ENCODE measurements around the gene ARRDC3. TPM values are rescaled to one million over a fixed set of nuclear protein-coding genes. Genes with fewer than 3 reads are reported as not detected.
"Not testable (repeated sequence)": the region's sequence is repeated elsewhere in the genome, so short reads cannot be mapped to it uniquely, and the experiment has no call there.

Gene ARRDC3
- total RNA-seq, 1 donor from 2014 or later: 178 TPM

GRCh38 chr5:91366551-91366950 is 16.6 kb downstream of the ARRDC3 start:
- ATAC-seq (no peak), DNase-seq (ENCODE audit: low spot score) (no peak)
- intact Hi-C loops (cut with DNase I): no loop called here

- intact Hi-C loops (cut with DNase I): no loop called here
- no peak for DNase-seq (ENCODE audit: low spot score)
- no peak for ATAC-seq
Observed at GRCh38 chr5:91365498-91365897, 17.6 kb downstream of the ARRDC3 start.

- ATAC-seq (no peak), DNase-seq (ENCODE audit: low spot score) (no peak)
- intact Hi-C loops (cut with DNase I): no loop called here
Observed at GRCh38 chr5:91362935-91363334, 20.2 kb downstream of the ARRDC3 start.

- DNase-seq (ENCODE audit: low spot score): no peak
- no peak for ATAC-seq
- intact Hi-C loops (cut with DNase I): no loop called here
Observed at GRCh38 chr5:91361790-91362189, 21.3 kb downstream of the ARRDC3 start.

GRCh38 chr5:91361055-91361701 is 21.9 kb downstream of the ARRDC3 start:
- no peak for ATAC-seq
- intact Hi-C loops (cut with DNase I): no loop called here
- DNase-seq (ENCODE audit: low spot score): no peak

GRCh38 chr5:91359962-91360609 is 23.0 kb downstream of the ARRDC3 start:
- intact Hi-C loops (cut with DNase I): no loop called here
- ATAC-seq (no peak), DNase-seq (ENCODE audit: low spot score) (no peak)

- ATAC-seq: no peak
Observed at GRCh38 chr5:91357806-91358205, 25.3 kb downstream of the ARRDC3 start.

GRCh38 chr5:91357012-91357634 is 26.0 kb downstream of the ARRDC3 start:
- intact Hi-C loops (cut with DNase I): no loop called here
- DNase-seq (ENCODE audit: low spot score): no peak
- no peak for ATAC-seq

More at GRCh38 chr5:91357806-91358205, 25.3 kb downstream of the ARRDC3 start:
- intact Hi-C loops (cut with DNase I): no loop called here
- no peak for DNase-seq (ENCODE audit: low spot score)

GRCh38 chr5:91354867-91355266 is 28.2 kb downstream of the ARRDC3 start:
- intact Hi-C loops (cut with DNase I); DNase-seq (ENCODE audit: low spot score): not testable (repeated sequence)
- peak; percentile 36 for ATAC-seq

GRCh38 chr5:91352831-91353695 is 30.1 kb downstream of the ARRDC3 start:
- DNase-seq (ENCODE audit: low spot score): no peak
- intact Hi-C loops (cut with DNase I): no loop called here
- ATAC-seq: no peak

- DNase-seq (ENCODE audit: low spot score) (no peak), ATAC-seq (no peak)
- intact Hi-C loops (cut with DNase I): no loop called here
Observed at GRCh38 chr5:91345461-91345860, 37.7 kb downstream of the ARRDC3 start.

- ATAC-seq; intact Hi-C loops (cut with DNase I); DNase-seq (ENCODE audit: low spot score): not testable (repeated sequence)
Observed at GRCh38 chr5:91344661-91345200, 38.4 kb downstream of the ARRDC3 start.

GRCh38 chr5:91343916-91344315 is 39.2 kb downstream of the ARRDC3 start:
- DNase-seq (ENCODE audit: low spot score) (no peak), ATAC-seq (no peak)
- intact Hi-C loops (cut with DNase I): no loop called here

GRCh38 chr5:91342931-91343330 is 40.2 kb downstream of the ARRDC3 start:
- intact Hi-C loops (cut with DNase I); DNase-seq (ENCODE audit: low spot score); ATAC-seq: not testable (repeated sequence)

GRCh38 chr5:91341154-91341553 is 42.0 kb downstream of the ARRDC3 start:
- ATAC-seq (no peak), DNase-seq (ENCODE audit: low spot score) (no peak)
- intact Hi-C loops (cut with DNase I): no loop called here

GRCh38 chr5:91340532-91340931 is 42.6 kb downstream of the ARRDC3 start:
- intact Hi-C loops (cut with DNase I): no loop called here
- no peak for DNase-seq (ENCODE audit: low spot score)
- no peak for ATAC-seq

- DNase-seq (ENCODE audit: low spot score) (no peak), ATAC-seq (no peak)
- intact Hi-C loops (cut with DNase I): no loop called here
Observed at GRCh38 chr5:91339063-91339705, 43.9 kb downstream of the ARRDC3 start.

- ATAC-seq (no peak), DNase-seq (ENCODE audit: low spot score) (no peak)
- intact Hi-C loops (cut with DNase I): no loop called here
Observed at GRCh38 chr5:91332267-91333045, 50.7 kb downstream of the ARRDC3 start.

Measured in sciatic nerve (tissue), 2 donors.